SK-N-MC (cell line): ENCODE measurements around the gene ZCCHC17.

ENCODE experiments used
- EZH2 ChIP-seq: fragments of 200-600 bp; sonication (generic); IDR thresholded peaks from one replicate; pipeline ENCODE4 v1.6.1; 2017; ENCODE audit warnings: antibody characterized with exemption
- FOXP2 ChIP-seq: optimal IDR thresholded peaks from 2 replicates; pipeline ENCODE3; 2011; ENCODE audit warnings: mild to moderate bottlenecking, moderate library complexity; ENCODE audit not compliant: insufficient read depth; ENCODE audit errors: extremely low read length, control extremely low read depth
- POLR2AphosphoS5 ChIP-seq: IDR thresholded peaks from 2 replicates; pipeline ENCODE4 v1.6.1; 2012; ENCODE audit warnings: mild to moderate bottlenecking, low read depth, low read length, borderline replicate concordance

- TF ChIP-seq EZH2, result no peak
- no peak for TF ChIP-seq POLR2AphosphoS5
- no peak for TF ChIP-seq FOXP2
These were observed 38.2 kb downstream of the ZCCHC17 start for GRCh38 chr1:31335007-31335406.
